ENCODE data around the gene PLA2G2C. TPM values are rescaled to one million over a fixed set of nuclear protein-coding genes. Genes with fewer than 3 reads are reported as not detected.

The PLA2G2C gene
- total and polyA plus RNA-seq, 7 experiments from 2014 or later: 0.46 TPM; not detected in 6

DNA sequence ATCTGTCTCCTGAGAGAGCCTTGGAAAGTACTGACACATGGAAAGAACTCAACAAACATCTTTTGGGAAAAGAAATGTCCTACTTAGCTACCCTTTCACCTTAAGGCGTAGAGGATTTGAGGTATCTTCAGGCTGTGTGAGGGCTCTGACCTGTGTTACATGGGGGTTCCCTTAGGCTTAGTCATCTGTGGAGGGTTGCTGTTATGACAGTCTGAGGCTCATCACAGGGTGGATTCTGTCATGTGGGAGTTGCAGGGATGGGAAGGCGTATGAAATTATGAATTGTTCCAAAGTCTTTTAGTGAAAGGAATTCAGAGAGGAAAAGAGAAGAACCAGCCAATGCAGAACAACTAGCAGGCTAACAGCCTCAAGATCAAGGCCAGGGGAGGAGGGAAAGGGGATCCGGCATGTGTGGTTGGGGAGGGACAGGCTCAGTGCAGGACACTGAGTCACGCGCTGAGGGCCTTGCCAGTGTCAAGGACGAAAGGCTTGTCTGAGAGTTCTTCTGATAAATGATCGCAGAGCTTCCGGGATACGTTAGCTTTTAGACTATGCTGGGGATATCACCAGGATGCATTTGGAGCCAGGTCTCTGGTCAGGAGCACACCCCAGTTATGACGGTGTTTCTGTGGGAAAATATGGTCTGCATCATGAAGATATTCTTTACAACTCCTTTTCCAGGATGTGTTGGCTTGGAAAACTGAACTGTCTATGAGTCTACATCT is 24.6 kb upstream of the PLA2G2C start:
- Mint-ChIP-seq H3K27ac (peak overlapping the region in 1 of 9 donors; percentile 38), H3K4me3 (no peak overlapping the region), H3K4me1 (peaks cover 0 to 9% (median 2%) of the 10 kb centered on the region in 7 donors), H3K27me3 (peaks cover 16 to 34% (median 28%) of the 10 kb centered on the region in 5 donors), H3K36me3 (no peaks in the 10 kb centered on the region), H3K9me3 (no peaks in the 10 kb centered on the region)
- no peaks in the 10 kb centered on the region for H3K9me3 ChIP-seq (ENCODE audit: control insufficient read depth in 2 of 3, low read length in 3 of 3)
- ChIA-PET POLR2A (no interaction called here), CTCF (interaction anchor here (0.7 to 1.4 kb wide), 2 partner anchors 12 to 283 kb away, joined by 3 to 4 read pairs; no protein-coding TSS in a partner anchor)
- intact Hi-C loops (cut with micrococcal nuclease): loop anchor here in 1 of 2 donors (10.0 kb wide), 1 partner anchor 164 kb away; no protein-coding TSS in a partner anchor
- H3K27ac ChIP-seq (ENCODE audit: low read depth, low read length): no peak overlapping the region
- no peaks in the 10 kb centered on the region for H3K27me3 ChIP-seq (ENCODE audit: control insufficient read depth in 2 of 2, insufficient read depth in 2 of 2, low read length in 2 of 2)
- DNase-seq (no peak), ATAC-seq (no peak)
- H3K4me1 ChIP-seq (ENCODE audit: control insufficient read depth in 2 of 2, insufficient read depth in 2 of 2, low read length in 2 of 2): peaks cover 4% of the 10 kb centered on the region in 2 donors
- H3K36me3 ChIP-seq (ENCODE audit: control insufficient read depth in 2 of 3, insufficient read depth in 3 of 3, low read length in 3 of 3): no peaks in the 10 kb centered on the region
- H3K4me3 ChIP-seq (ENCODE audit: low read length): no peak overlapping the region

GRCh38 chr1:20209471-20209870 is 23.2 kb upstream of the PLA2G2C start:
- H3K4me3 ChIP-seq (ENCODE audit: low read length): no peak overlapping the region
- Mint-ChIP-seq H3K4me1 (peaks cover 0 to 9% (median 2%) of the 10 kb centered on the region in 7 donors), H3K27me3 (peaks cover 15 to 28% (median 19%) of the 10 kb centered on the region in 5 donors), H3K27ac (peak overlapping the region in 1 of 9 donors; percentile 76), H3K36me3 (no peaks in the 10 kb centered on the region), H3K4me3 (no peak overlapping the region), H3K9me3 (peaks cover 0 to 1% (median 0%) of the 10 kb centered on the region in 11 donors)
- H3K9me3 ChIP-seq (ENCODE audit: control insufficient read depth in 2 of 3, low read length in 3 of 3): no peaks in the 10 kb centered on the region
- intact Hi-C loops (cut with micrococcal nuclease): no loop called here
- H3K36me3 ChIP-seq (ENCODE audit: control insufficient read depth in 2 of 3, insufficient read depth in 3 of 3, low read length in 3 of 3): no peaks in the 10 kb centered on the region
- ChIA-PET CTCF (no interaction called here), POLR2A (interaction anchor here (0.7 kb wide), 1 partner anchor 142 kb away, joined by 3 read pairs; no protein-coding TSS in a partner anchor)
- peaks cover 4% of the 10 kb centered on the region in 2 donors for H3K4me1 ChIP-seq (ENCODE audit: control insufficient read depth in 2 of 2, insufficient read depth in 2 of 2, low read length in 2 of 2)
- no peaks in the 10 kb centered on the region for H3K27me3 ChIP-seq (ENCODE audit: control insufficient read depth in 2 of 2, insufficient read depth in 2 of 2, low read length in 2 of 2)
- no peak for DNase-seq
- no peak for ATAC-seq
- no peak overlapping the region for H3K27ac ChIP-seq (ENCODE audit: low read depth, low read length)

DNA sequence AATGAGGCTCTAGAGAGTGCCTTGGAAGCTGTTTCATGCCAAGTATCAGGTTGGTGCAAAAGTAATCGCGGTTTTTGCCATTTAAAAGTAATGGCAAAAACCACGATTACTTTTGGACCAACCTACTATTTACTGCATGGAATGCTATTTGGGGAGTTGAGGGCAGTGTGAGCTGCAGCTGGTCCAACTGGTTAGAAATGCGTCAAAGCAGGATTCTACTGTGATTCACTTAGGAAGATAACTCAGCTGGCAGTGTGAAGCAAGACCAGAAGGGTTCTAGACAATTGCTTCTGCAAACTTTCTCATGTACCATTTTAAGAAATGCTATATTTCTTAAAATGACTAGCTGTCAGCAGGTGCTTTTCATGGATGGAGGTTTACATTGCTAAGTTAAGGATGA is 21.2 kb upstream of the PLA2G2C start:
- ChIA-PET POLR2A (no interaction called here), CTCF (interaction anchor here (0.7 to 2.0 kb wide), 2 partner anchors 232 to 286 kb away, joined by 3 to 11 read pairs; no protein-coding TSS in a partner anchor)
- no peak for ATAC-seq
- Mint-ChIP-seq H3K36me3 (no peaks in the 10 kb centered on the region), H3K27me3 (peaks cover 6 to 22% (median 21%) of the 10 kb centered on the region in 5 donors), H3K27ac (no peak overlapping the region), H3K4me1 (peaks cover 0 to 3% (median 0%) of the 10 kb centered on the region in 7 donors), H3K4me3 (no peak overlapping the region), H3K9me3 (peaks cover 0 to 1% (median 0%) of the 10 kb centered on the region in 11 donors)
- Histone ChIP-seq H3K27me3 (ENCODE audit: control insufficient read depth in 2 of 2, insufficient read depth in 2 of 2, low read length in 2 of 2) (no peaks in the 10 kb centered on the region), H3K27ac (ENCODE audit: low read depth, low read length) (no peak overlapping the region), H3K4me1 (ENCODE audit: control insufficient read depth in 2 of 2, insufficient read depth in 2 of 2, low read length in 2 of 2) (no peaks in the 10 kb centered on the region), H3K36me3 (ENCODE audit: control insufficient read depth in 2 of 3, insufficient read depth in 3 of 3, low read length in 3 of 3) (no peaks in the 10 kb centered on the region), H3K4me3 (ENCODE audit: low read length) (no peak overlapping the region), H3K9me3 (ENCODE audit: control insufficient read depth in 2 of 3, low read length in 3 of 3) (no peaks in the 10 kb centered on the region)
- intact Hi-C loops (cut with micrococcal nuclease): no loop called here
- DNase-seq: no peak

- DNase-seq: no peak
- intact Hi-C loops (cut with micrococcal nuclease): no loop called here
Measured at GRCh38 chr1:20202166-20202565, 15.8 kb upstream of the PLA2G2C start.

GRCh38 chr1:20200966-20201365 is 14.6 kb upstream of the PLA2G2C start:
- H3K36me3 Mint-ChIP-seq: no peaks in the 10 kb centered on the region
- no peak overlapping the region for H3K4me3 ChIP-seq (ENCODE audit: low read length)
- peaks cover 0 to 1% (median 0%) of the 10 kb centered on the region in 11 donors for H3K9me3 Mint-ChIP-seq
- ChIA-PET POLR2A (no interaction called here), CTCF (interaction anchor here (0.7 to 1.1 kb wide), 2 partner anchors 10 to 12 kb away, joined by 3 to 4 read pairs; no protein-coding TSS in a partner anchor)
- intact Hi-C loops (cut with micrococcal nuclease): no loop called here
- no peaks in the 10 kb centered on the region for H3K4me1 Mint-ChIP-seq
- no peaks in the 10 kb centered on the region for H3K4me1 ChIP-seq (ENCODE audit: control insufficient read depth in 2 of 2, insufficient read depth in 2 of 2, low read length in 2 of 2)
- H3K27ac Mint-ChIP-seq: no peak overlapping the region
- no peaks in the 10 kb centered on the region for H3K9me3 ChIP-seq (ENCODE audit: control insufficient read depth in 2 of 3, low read length in 3 of 3)
- ATAC-seq (no peak), DNase-seq (no peak)
- peaks cover 0 to 46% (median 14%) of the 10 kb centered on the region in 5 donors for H3K27me3 Mint-ChIP-seq
- no peak overlapping the region for H3K4me3 Mint-ChIP-seq
- H3K27ac ChIP-seq (ENCODE audit: low read depth, low read length): no peak overlapping the region
- no peaks in the 10 kb centered on the region for H3K27me3 ChIP-seq (ENCODE audit: control insufficient read depth in 2 of 2, insufficient read depth in 2 of 2, low read length in 2 of 2)
- H3K36me3 ChIP-seq (ENCODE audit: control insufficient read depth in 2 of 3, insufficient read depth in 3 of 3, low read length in 3 of 3): no peaks in the 10 kb centered on the region

More at GRCh38 chr1:20202166-20202565, 15.8 kb upstream of the PLA2G2C start:
- Histone ChIP-seq H3K27ac (ENCODE audit: low read depth, low read length) (no peak overlapping the region), H3K27me3 (ENCODE audit: control insufficient read depth in 2 of 2, insufficient read depth in 2 of 2, low read length in 2 of 2) (no peaks in the 10 kb centered on the region), H3K4me1 (ENCODE audit: control insufficient read depth in 2 of 2, insufficient read depth in 2 of 2, low read length in 2 of 2) (no peaks in the 10 kb centered on the region), H3K4me3 (ENCODE audit: low read length) (no peak overlapping the region), H3K36me3 (ENCODE audit: control insufficient read depth in 2 of 3, insufficient read depth in 3 of 3, low read length in 3 of 3) (no peaks in the 10 kb centered on the region), H3K9me3 (ENCODE audit: control insufficient read depth in 2 of 3, low read length in 3 of 3) (no peaks in the 10 kb centered on the region)
- Mint-ChIP-seq H3K4me3 (no peak overlapping the region), H3K36me3 (no peaks in the 10 kb centered on the region), H3K27me3 (peaks cover 0 to 46% (median 14%) of the 10 kb centered on the region in 5 donors), H3K27ac (no peak overlapping the region), H3K9me3 (peaks cover 0 to 1% (median 0%) of the 10 kb centered on the region in 11 donors), H3K4me1 (no peaks in the 10 kb centered on the region)
- POLR2A ChIA-PET: interaction anchor here (0.6 kb wide), 1 partner anchor 1513 kb away, joined by 3 read pairs; no protein-coding TSS in a partner anchor
- ATAC-seq: no peak
- CTCF ChIA-PET: interaction anchor here (0.6 to 0.7 kb wide), 2 partner anchors 24 to 994 kb away, joined by 3 read pairs; no protein-coding TSS in a partner anchor

- Mint-ChIP-seq H3K4me3 (no peak overlapping the region), H3K4me1 (peaks cover 0 to 5% (median 0%) of the 10 kb centered on the region in 7 donors), H3K9me3 (peaks cover 0 to 1% (median 0%) of the 10 kb centered on the region in 11 donors), H3K27ac (no peak overlapping the region), H3K36me3 (no peaks in the 10 kb centered on the region), H3K27me3 (peaks cover 5 to 49% (median 14%) of the 10 kb centered on the region in 5 donors)
- ChIA-PET POLR2A (no interaction called here), CTCF (interaction anchor here (0.7 to 0.9 kb wide), 2 partner anchors 13 to 27 kb away, joined by 3 read pairs; no protein-coding TSS in a partner anchor)
- DNase-seq (no peak), ATAC-seq (no peak)
- H3K36me3 ChIP-seq (ENCODE audit: control insufficient read depth in 2 of 3, insufficient read depth in 3 of 3, low read length in 3 of 3): no peaks in the 10 kb centered on the region
- no peaks in the 10 kb centered on the region for H3K9me3 ChIP-seq (ENCODE audit: control insufficient read depth in 2 of 3, low read length in 3 of 3)
- intact Hi-C loops (cut with micrococcal nuclease): no loop called here
- no peaks in the 10 kb centered on the region for H3K27me3 ChIP-seq (ENCODE audit: control insufficient read depth in 2 of 2, insufficient read depth in 2 of 2, low read length in 2 of 2)
- H3K4me1 ChIP-seq (ENCODE audit: control insufficient read depth in 2 of 2, insufficient read depth in 2 of 2, low read length in 2 of 2): no peaks in the 10 kb centered on the region
- H3K27ac ChIP-seq (ENCODE audit: low read depth, low read length): no peak overlapping the region
- no peak overlapping the region for H3K4me3 ChIP-seq (ENCODE audit: low read length)
Measured at GRCh38 chr1:20199840-20200239, 13.5 kb upstream of the PLA2G2C start.
